Activated CD4-positive, alpha-beta T cell treated with anti-CD3 and anti-CD28 coated beads, Interleukin-2, amount 50 U/mL, for 4 hours (primary cell): ENCODE measurements around the gene NEGR1.

ENCODE experiments used
- DNase-seq, 2 experiments: peaks; one replicate each; pipeline ENCODE4 v3.0.0-alpha.2; 2020

The NEGR1 gene

GRCh38 chr1:72111662-72112061, 170.7 kb downstream of the NEGR1 start:
- DNase-seq, result no peak

GRCh38 chr1:72109916-72110315, 172.4 kb downstream of the NEGR1 start:
- DNase-seq, result no peak

GRCh38 chr1:72105201-72105600, 177.1 kb downstream of the NEGR1 start:
- no peak for DNase-seq

DNA sequence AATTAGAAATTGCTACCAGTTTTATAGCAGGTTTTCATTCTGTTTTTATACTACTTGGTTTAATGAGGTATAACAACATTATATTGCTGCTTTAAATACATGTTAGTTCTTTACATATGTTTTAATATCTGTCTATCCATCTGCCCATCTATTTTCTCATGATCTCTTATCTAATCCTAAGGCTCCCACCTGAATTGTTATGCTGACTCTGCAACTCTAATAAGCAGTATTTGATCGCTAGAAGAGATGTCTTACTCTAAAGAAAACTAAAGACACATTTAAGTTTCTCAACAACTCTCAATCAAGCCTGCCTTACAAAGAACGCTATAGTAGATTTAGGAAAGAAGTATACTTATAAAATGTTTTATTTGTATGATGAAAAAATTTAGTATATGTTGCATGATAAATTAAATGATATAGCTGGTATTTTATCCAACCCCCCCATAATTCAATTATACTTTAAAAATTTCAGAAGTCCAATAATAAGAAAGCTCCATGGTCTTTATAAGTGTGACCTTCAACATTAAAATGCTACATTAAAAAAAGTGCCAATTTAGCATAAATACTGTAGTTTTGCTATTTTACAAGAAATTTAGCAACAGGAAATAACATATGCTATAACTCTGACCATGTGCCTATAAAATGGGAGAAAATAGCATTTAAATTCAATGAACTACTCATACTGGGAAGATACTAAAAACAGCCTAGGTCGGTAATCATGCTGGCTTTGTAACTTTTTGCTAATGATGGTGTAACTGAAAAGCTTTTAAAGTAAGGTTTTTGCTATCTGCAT, 180.3 kb downstream of the NEGR1 start:
- no peak for DNase-seq

GRCh38 chr1:72100771-72101170, 181.6 kb downstream of the NEGR1 start:
- DNase-seq, result no peak

DNA sequence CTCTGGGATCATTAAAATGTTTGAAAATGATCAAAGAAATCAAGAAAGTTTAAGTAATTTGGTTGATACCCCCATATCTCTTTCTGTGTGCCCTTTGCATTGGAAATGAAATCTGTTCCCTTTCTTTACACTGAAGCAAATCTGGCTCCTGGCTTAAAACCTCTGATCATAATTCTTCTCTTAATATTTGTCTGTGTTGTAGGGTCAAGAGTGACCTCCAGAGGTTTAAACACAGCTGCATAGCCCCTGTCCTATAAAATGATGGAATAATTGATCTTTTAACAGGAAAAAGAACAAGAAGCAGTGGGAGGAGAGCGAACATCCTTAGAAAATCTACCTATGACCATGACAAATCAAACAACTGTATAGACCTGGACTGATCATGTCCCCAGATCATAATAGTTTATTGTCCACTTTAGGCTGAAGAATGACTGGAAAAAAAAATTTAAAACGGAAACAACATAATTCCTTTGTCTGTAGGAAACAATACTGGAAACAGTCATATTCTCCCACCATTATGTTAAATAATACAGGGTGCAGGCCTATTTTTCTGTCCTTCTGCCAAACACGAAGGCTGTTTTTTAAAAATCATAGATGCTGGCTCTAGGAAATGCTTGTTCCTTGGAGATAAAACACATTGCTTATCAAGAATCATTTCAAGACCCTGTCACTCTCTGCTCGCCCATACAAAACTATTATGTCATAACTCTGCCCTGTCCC, 184.3 kb downstream of the NEGR1 start:
- DNase-seq, result no peak

GRCh38 chr1:72094209-72094608, 188.1 kb downstream of the NEGR1 start:
- no peak for DNase-seq

- no peak for DNase-seq
Measured at GRCh38 chr1:72086394-72086793, 195.9 kb downstream of the NEGR1 start.

GRCh38 chr1:72075425-72075824, 206.9 kb downstream of the NEGR1 start:
- no peak for DNase-seq

DNA sequence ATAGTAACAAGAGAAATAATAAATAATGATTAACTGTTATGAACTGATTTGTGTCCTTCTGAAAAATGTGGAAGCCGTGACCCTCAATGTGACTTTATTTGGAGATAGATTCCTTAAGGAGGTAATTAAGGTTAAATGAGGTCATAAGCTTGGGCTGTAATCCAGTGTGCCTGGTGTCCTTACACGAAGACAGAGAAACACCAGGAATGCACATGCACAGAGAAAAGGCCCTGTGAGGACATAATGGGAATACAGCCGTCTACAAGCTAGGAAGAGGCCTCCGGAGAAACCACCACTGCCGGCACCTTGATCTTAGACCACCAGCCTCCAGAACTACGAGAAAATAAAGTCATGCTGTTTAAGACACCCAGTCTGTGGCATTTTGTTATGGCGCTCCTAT, 215.9 kb downstream of the NEGR1 start:
- no peak for DNase-seq

- no peak for DNase-seq
Measured at GRCh38 chr1:72064196-72065075, 217.9 kb downstream of the NEGR1 start.

DNA sequence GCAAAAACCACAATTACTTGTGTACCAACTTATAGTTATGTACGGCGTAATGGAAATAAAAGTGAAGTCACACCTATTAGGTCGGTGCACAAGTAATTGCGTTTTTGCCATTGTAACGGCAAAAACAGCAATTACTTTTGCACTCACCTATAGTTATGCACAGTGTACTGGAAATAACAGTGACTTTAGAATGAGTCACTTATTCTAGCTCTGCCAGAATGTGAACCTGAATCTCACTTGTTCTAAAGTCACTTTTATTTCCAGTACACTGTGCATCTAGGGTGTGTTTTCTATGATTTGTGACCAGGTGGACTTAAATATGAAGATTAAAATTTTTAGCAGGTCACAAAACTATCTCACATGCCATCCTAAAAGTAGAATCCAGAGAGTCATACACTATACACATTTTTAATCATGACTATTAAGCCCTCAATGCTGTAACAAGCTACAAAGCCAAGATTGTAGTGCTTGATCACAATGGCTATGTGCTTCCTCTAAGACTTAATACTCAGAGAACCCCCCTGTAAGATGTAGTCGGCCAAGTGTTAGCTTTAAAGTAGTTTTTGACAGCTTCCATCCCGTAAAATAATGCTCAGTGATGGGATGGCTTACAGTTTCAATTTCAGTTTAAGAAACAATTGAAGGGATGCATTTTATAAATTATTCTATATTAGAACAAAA, 218.8 kb downstream of the NEGR1 start:
- DNase-seq, result no peak

- no peak for DNase-seq
Measured at GRCh38 chr1:72062584-72062983, 219.8 kb downstream of the NEGR1 start.

GRCh38 chr1:72060466-72061245, 221.7 kb downstream of the NEGR1 start:
- no peak for DNase-seq

DNA sequence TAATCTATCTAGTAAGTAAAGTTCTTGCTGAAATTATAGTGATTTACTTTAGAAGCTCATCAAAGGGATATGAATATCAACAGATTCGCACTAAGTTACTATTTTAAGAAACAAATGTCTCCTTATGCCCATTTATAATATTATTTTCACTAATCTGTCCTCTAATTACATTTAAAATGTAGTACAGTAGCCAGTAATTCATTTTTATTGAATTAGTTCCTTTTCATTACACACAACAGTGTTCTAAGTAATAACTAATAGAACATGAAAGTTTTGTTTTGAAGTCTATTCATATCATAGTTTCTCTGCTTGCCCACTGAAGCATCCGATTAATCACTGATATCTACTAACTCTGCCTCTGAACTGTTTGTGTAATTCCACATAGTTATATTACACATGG, 225.8 kb downstream of the NEGR1 start:
- no peak for DNase-seq

DNA sequence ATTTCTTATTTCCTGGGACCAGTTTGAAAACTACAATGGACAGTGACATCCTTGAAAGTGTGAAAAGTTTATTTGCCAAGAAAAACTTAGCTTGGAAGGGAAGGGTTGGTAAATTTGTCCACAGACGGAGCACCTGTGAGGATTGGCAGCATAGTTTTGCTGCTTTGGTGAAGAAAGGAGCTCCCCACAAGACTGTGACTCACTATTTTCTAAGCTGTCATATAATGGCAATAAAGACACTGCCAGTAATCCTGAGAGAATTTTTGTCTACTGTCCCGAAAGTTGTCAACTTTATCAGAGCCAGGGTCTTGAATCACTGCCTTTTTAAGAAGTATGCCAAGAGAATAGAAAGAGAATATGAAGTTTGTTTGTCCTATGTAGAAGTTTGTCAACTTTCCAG, 230.8 kb downstream of the NEGR1 start:
- no peak for DNase-seq

DNA sequence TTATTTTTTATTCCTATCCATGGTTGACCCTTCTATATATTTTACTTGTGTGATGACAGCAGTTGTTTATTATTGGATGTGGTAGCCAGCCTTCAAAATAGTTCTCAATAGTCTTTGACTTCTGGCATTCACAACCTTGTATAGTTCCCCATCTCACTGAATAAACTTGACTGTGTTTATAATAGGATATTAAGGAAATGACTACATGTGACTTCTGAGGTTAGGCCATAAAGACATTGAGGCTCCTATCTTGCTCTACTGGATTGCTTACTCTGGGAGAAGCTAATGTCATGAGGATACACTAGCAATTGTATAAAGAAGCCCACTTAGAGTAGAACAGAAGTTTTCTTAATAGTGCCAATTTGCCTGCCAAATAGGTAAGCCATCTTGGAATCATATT, 231.8 kb downstream of the NEGR1 start:
- DNase-seq, result no peak

DNA sequence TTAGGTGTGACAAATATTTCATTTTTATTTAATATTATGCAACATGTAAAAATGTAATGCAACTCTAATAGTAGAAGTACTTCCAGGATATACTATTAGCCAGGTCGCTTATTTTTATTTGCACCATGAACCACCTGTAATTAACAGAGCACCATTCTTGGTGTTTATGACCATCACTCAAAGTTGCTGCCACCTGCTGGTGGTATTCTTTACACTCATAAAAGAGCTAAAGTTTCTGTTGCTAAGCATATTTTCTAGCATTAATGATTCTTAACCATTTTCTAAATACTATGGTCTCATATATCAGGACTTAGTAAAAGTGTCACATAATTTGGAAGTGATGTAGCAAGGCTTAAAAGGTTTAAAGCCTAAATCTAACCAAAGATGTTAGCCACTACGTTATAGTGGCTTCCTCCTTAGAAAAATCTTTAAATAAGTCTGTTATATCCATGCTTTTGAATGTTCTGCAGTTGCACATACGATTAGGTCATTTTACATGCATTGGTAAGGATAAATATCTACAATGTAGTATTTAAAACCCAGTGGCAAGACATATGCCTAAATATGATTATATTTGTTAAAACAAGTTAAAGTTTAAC, 244.5 kb downstream of the NEGR1 start:
- DNase-seq, result no peak

- no peak for DNase-seq
Measured at GRCh38 chr1:72034827-72035226, 247.5 kb downstream of the NEGR1 start.

DNA sequence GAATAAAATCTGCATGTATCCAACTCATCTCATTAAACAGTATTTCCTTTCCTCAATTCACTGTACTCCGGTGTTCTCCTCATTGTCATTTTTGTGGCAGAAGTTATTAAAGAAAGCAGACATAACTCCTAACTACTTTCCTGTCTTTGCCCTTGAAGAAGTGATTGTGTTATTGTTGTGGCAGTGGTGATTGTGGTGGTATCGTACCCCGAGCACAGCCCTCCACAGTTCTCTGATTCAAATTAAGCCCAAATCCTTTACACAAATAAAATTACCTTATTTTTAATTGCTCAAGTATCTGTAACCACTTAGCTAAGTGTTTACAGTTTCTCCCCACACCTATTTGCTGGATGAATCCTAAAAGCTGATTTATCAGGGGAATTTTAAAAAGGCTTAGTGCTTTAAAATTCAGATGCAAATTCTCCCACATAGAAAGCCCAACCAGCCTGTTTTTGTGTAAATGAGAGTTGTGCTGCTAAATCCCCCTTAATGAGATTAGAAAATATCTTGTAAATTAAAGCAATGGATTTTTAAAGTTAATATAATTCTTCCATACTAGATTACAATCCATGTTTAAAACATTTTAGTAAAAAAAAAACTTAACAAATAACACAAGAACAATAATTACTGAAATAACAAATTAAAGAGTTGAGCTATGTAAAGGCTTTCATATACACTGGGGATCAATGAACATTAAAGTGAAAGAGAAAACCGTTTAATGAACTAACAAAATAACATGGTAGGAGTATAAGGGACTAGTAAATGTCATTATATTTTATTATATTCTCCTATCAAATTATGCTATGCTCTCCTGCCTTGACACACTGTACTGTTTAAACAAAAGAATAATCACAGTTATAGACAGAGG, 259.0 kb downstream of the NEGR1 start:
- DNase-seq, result no peak

GRCh38 chr1:72018562-72018961, 263.8 kb downstream of the NEGR1 start:
- no peak for DNase-seq
